ENCODE results near the gene ZRANB2.

ZRANB2 gene

GRCh38 chr1:71104417-71104816 lies 23.6 kb upstream of the ZRANB2 start:
- TF ChIP-seq, protein P1, sequence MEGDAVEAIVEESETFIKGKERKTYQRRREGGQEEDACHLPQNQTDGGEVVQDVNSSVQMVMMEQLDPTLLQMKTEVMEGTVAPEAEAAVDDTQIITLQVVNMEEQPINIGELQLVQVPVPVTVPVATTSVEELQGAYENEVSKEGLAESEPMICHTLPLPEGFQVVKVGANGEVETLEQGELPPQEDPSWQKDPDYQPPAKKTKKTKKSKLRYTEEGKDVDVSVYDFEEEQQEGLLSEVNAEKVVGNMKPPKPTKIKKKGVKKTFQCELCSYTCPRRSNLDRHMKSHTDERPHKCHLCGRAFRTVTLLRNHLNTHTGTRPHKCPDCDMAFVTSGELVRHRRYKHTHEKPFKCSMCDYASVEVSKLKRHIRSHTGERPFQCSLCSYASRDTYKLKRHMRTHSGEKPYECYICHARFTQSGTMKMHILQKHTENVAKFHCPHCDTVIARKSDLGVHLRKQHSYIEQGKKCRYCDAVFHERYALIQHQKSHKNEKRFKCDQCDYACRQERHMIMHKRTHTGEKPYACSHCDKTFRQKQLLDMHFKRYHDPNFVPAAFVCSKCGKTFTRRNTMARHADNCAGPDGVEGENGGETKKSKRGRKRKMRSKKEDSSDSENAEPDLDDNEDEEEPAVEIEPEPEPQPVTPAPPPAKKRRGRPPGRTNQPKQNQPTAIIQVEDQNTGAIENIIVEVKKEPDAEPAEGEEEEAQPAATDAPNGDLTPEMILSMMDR (IDR thresholded peaks at IDR 0.05; ENCODE audit: insufficient read depth, low read length, poor library complexity, severe bottlenecking): no peak
- H3K36me3 ChIP-seq (ENCODE audit: control insufficient read depth, insufficient read depth, low read length): no peaks in the 10 kb centered on the region
- no peak for DNase-seq (ENCODE audit: extremely low read depth, insufficient read length)
- no peak overlapping the region for H3K4me3 ChIP-seq (replicated peaks; ENCODE audit: low read depth, low read length)
- no peaks in the 10 kb centered on the region for H3K27me3 ChIP-seq (replicated peaks; ENCODE audit: control insufficient read depth, insufficient read depth, low read length)

DNA sequence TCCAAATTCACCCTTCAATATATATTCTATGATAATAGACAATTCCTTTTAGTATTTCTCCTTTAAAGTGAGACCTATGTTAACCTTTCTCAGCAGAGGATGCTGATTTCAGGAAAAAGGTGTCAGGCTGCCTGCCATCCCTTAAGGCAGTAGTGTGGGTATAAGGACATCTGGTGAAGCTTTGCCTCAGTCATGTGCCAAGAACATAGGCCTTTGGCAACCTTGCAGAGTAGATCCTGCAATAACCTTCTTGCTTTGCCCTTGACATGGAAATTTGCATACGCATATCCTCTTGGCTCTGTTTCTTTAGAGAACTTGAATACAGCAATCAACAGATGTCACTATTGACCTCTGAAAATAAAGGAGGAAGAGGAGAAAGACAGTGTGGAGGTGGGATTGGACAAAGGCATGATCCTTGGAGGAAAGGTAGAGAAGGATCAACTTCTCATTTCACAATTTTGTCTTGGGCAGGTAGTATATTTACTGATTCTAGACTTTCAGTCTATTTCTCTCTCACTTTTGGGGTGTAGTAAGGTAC lies 21.1 kb upstream of the ZRANB2 start:
- no peaks in the 10 kb centered on the region for H3K27me3 ChIP-seq (replicated peaks; ENCODE audit: control insufficient read depth, insufficient read depth, low read length)
- no peaks in the 10 kb centered on the region for H3K36me3 ChIP-seq (ENCODE audit: control insufficient read depth, insufficient read depth, low read length)
- no peak for DNase-seq (ENCODE audit: extremely low read depth, insufficient read length)
- H3K4me3 ChIP-seq (replicated peaks; ENCODE audit: low read depth, low read length): no peak overlapping the region
- TF ChIP-seq, protein P1 (IDR thresholded peaks at IDR 0.05; ENCODE audit: insufficient read depth, low read length, poor library complexity, severe bottlenecking): no peak

GRCh38 chr1:71097428-71097827 lies 16.6 kb upstream of the ZRANB2 start:
- TF ChIP-seq, protein P1 (IDR thresholded peaks at IDR 0.05; ENCODE audit: insufficient read depth, low read length, poor library complexity, severe bottlenecking): no peak
- DNase-seq (ENCODE audit: extremely low read depth, insufficient read length): no peak

DNA sequence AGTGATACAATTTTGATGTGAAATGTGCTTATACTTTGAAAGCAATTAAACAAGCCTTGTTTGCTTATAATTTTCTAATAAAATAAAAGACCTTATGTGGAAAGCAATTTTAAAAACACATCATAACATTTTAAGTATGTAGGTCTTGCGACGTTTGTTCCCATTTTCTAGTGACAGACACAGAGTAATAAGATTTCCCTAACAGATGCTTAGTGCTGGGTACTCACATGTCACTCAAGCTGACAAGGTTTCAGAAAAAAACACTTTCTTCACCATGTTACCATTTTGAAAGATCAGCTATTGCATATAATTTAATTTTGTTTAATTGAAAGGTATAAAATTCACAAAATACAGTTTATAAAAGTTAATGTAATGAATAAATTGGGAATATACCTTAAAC lies 14.1 kb upstream of the ZRANB2 start:
- TF ChIP-seq, protein P1 (IDR thresholded peaks at IDR 0.05; ENCODE audit: insufficient read depth, low read length, poor library complexity, severe bottlenecking): no peak
- Histone ChIP-seq H3K4me3 (replicated peaks; ENCODE audit: low read depth, low read length) (no peak overlapping the region), H3K27me3 (replicated peaks; ENCODE audit: control insufficient read depth, insufficient read depth, low read length) (no peaks in the 10 kb centered on the region), H3K36me3 (ENCODE audit: control insufficient read depth, insufficient read depth, low read length) (no peaks in the 10 kb centered on the region)
- no peak for DNase-seq (ENCODE audit: extremely low read depth, insufficient read length)

More at GRCh38 chr1:71097428-71097827, 16.6 kb upstream of the ZRANB2 start:
- H3K4me3 ChIP-seq (replicated peaks; ENCODE audit: low read depth, low read length): no peak overlapping the region
- H3K36me3 ChIP-seq (ENCODE audit: control insufficient read depth, insufficient read depth, low read length): no peaks in the 10 kb centered on the region
- H3K27me3 ChIP-seq (replicated peaks; ENCODE audit: control insufficient read depth, insufficient read depth, low read length): no peaks in the 10 kb centered on the region

DNA sequence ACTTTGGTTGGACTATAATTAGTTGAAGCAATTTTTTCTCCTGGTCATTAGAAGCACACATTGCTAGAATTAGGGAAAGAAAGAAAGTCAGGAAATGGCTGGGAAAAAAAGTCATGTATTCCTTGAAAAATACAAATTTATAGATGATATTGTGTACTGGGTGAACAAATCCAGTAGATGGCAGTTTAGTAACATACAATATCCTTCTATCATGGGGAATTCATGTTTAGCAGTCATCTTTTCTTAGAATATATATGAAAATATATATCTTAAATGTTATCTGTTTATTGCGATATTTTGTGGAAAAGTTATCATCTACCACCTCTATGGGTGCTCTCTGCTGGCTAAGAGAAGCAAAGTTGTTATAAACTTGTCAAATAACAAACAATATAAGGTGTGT lies 13.1 kb upstream of the ZRANB2 start:
- TF ChIP-seq, protein P1 (IDR thresholded peaks at IDR 0.05; ENCODE audit: insufficient read depth, low read length, poor library complexity, severe bottlenecking): no peak
- Histone ChIP-seq H3K27me3 (replicated peaks; ENCODE audit: control insufficient read depth, insufficient read depth, low read length) (no peaks in the 10 kb centered on the region), H3K4me3 (replicated peaks; ENCODE audit: low read depth, low read length) (no peak overlapping the region), H3K36me3 (ENCODE audit: control insufficient read depth, insufficient read depth, low read length) (no peaks in the 10 kb centered on the region)
- DNase-seq (ENCODE audit: extremely low read depth, insufficient read length): no peak
